HG03045 (cell line): ENCODE measurements around the gene CHL1.
"Not testable (repeated sequence)": the region's sequence is repeated elsewhere in the genome, so short reads cannot be mapped to it uniquely, and the experiment has no call there.

Experiments
- ATAC-seq: cut with Tn5 transposase; IDR thresholded peaks from one replicate; pipeline ENCODE4 v1.9.1; 2021; ENCODE audit warnings: mild to moderate bottlenecking, moderate library complexity; ENCODE audit not compliant: unreplicated experiment

CHL1 gene

DNA sequence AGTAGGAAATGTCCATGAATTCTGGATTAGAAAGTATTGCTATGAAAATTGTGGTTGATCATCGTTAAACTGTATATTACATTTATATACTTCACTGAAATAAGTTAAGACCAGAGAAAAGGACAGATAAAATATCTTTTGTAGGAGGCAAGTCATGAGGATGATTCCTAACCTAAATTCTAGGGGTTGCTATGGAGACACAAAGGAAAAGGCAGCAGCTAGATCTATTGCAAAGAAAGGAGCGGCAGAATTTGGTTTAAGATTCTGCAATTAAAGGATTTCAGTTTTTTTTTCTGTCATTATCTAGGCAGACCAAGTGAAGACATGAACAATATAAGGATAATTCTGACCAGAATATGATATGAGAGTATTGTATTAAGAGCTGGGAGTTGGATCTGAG is 136.1 kb downstream of the CHL1 start:
- no peak for ATAC-seq

DNA sequence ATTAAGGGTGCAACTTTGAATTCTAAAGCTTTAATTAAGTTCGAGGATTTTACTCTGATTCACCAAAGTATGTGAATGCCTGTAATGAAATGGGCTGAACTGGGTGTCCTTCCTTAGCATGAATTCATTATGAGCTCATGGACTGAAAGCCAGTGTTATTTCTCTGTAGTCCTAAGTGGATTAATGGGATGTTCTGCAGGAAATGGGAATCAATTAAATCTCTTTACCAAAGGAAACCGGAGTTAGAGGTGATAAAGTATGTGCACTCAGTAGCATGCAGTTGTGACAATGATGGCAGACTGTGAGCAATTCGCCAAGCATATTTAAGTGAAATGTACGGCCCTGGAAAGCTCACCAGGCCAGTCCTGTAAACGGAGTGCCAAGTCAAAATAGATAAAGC is 138.7 kb downstream of the CHL1 start:
- no peak for ATAC-seq

DNA sequence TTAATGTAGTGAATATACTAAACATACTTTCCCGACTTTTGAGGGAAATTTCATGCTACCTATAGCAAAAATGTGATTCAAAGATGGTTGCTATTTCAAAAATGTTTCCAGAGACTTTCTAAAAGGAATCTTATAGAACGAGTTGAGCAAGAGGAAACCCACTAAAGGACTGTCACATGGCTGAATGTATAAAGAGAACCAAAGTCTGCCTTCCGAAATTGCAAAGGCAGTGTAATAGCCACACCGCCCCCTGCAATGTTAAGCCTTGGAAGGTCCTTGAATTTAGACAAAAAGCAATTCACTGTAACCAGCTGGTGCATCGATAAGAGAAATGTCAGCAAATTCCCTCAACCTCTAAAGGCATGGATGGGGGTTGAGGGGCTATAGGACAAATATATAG is 142.8 kb downstream of the CHL1 start:
- no peak for ATAC-seq

DNA sequence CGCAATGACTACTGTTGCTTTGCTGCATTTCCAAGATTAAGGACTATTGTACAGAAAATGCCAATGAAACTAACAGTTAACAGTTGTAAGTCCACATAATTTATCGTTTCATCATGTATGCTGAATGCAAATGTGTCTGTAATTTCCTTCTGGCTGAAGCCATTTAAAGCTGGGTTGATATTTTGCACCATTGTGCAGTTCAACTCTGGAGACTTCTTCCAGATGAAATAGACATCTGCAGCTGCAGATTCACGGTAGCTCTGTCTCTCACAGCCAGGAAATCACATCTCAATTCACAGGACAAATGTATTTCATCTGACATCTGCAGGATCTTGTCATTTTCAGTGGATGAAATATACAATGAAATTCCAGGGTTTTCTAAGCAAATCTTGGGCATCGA is 145.4 kb downstream of the CHL1 start:
- ATAC-seq = no peak

DNA sequence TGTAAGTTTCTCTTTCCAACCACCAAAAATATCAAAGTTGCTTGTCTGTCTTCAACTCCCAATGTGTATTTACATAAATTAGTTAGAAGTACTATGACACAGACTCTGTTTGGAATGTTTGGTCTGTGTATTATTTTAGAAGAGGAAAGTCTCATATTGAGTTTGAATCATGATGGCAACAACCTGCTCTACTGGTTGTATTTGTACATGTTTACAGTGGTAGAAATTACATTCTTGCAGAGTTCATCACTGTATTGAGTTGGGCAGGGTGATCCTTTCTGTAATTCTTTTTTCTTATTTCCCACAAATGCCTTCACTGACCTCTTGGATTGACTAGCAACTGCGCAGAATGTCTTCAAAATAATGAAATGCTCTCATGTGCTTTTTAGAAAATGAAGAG is 149.6 kb downstream of the CHL1 start:
- ATAC-seq = no peak

DNA sequence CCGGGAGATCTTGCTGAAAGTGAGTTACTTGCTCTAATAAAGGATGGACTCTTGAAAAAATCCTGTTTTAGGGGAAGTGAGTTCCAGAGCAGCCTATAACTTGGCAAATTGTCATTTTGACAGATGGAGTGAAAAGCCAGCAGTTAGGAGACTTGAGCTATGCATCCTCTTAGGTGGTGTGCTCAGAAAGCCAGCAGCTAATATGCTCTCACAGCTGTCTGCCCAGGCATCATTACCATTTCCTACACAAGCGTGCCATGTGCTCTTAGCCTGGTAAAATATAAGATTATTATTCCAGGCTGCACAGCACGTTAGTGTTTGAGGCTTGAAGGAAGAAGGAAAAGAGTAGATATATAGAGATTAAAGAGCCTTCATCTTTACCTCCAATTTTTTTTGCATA is 151.0 kb downstream of the CHL1 start:
- ATAC-seq = no peak

DNA sequence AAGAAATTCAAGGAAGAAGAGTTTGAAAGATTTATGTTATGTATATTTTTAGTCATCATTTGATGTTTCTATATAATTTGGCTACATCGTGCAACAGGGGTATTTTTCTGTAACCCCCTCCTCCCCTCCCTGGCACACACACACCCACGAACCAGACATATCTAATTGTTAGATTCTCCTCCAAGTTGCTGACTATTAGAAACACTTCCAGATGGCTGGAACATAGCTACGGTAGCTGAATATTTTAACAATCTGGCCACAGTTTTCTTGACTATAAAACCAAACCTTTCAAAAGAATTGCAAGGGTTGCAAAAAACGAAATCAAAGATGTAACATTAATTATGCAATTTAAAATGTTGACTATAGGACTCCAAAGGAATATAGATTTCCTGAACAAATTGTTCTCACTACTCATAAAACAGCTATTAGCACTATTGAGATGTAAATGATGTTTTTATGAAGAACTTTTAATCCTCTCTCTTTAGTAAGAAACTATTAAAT is 154.4 kb downstream of the CHL1 start:
- no peak for ATAC-seq

DNA sequence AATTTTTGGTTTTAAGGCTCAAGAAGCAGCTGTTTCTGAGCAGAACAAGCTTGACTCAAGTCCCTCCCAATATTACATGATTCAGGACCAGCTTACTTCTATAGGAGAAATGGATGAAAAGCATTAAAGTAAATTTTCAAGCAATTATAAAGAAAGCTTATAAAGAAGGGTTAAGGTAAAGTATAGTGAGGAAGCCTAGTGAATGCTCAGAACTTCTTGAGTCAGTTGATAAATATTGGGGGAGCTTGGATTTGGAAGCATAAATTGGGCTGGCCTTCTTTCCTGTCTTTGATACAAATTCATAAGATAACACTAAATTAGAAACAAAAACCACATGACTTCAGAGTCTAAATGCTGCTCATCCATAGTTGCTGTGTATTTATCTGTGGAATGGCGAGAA is 156.0 kb downstream of the CHL1 start:
- ATAC-seq = no peak

DNA sequence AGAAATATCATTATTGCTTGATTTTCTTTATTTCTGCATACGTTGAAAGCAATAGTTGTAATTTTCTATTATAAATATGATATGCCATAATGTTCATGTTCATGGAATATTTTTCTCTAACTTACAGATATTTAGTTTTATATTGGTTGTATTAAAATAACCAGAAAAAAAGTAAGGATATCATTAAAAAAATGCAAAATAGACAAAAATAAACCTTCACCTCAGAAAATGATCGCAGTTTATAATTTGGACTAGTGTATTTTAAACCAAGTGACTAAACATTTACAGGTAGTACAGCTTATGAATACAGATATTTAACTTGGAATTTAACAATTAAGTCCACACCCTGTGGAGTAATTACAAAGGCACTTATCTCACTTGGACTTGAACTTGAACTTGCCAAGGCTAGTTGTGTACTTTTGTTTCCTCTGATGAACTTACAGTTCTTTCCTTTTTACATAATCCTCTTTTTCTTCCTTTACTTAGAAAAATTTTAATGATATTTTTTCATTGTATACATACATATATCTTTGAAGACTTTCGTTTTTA is 156.7 kb downstream of the CHL1 start:
- ATAC-seq = no peak

DNA sequence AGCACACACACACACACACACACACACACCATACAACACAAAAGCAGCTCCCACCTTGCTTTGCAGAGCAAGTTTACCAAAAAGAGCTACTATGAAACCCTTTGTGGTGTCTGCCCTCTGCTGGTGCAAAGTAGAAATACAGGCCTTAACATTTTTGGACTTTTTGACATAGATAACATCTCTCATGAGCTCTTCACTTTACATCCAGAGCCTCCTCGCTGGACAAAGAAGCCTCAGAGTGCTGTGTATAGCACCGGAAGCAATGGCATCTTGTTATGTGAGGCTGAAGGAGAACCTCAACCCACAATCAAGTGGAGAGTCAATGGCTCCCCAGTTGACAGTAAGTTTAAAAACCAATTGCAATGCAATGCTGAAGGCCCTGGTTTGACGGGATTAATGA is 157.9 kb downstream of the CHL1 start:
- ATAC-seq = no peak

DNA sequence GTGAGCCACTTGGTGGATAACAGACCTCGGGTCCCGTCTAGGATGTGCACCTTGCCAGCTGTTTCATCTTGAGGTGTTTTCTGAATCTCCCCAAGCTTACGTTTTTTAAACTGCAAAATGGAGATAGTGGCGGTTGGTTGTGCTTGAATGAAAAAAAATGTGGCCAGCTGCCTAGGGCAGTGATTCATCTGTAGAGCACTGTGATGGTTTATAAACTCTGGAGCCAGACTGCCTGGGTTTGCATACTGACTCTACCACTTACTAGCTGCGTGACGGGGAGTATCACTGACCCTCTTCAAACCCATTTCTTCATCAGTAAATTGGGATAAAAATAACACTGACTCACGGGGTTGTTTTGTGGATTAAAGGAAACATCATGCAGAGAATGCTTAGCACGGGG is 159.1 kb downstream of the CHL1 start:
- ATAC-seq = no peak

DNA sequence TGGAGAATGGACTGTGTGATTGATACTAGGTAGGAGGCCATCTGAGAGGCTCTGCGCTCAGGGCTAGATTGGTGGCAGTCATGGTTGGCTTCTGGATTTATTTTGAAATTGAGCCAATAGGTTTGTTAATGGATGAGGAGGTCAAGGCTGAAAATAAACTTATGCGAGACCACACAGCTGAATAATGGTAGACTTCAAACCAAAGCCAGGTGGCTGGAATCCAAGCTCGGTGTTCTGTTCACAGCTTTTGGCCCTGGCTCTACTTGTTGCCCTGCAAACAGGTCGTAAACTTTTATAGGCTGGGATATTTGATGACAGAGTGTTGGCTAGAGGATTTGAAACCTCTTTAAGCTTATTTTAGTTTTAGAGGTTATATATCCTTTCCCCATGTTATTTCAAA is 160.4 kb downstream of the CHL1 start:
- no peak for ATAC-seq

DNA sequence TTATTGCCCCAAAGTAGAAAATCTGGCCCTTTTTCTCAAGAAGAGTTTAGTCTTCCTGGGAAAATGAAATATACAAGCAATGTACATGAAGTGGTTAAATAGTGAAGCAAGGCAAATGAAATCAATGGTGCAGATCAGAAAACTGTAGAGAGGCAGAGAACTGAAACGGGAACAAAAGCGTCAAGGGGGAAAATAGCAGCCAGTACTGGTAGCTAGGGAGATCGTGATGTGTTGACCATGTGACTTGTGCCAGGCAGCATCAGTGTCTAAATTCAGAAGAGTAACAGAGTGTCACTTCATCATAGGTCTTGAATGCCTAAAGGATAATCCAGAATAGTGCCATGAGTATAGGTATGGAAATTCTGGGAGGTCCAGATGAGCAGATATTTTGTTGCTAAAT is 163.1 kb downstream of the CHL1 start:
- peak; percentile 72 for ATAC-seq

DNA sequence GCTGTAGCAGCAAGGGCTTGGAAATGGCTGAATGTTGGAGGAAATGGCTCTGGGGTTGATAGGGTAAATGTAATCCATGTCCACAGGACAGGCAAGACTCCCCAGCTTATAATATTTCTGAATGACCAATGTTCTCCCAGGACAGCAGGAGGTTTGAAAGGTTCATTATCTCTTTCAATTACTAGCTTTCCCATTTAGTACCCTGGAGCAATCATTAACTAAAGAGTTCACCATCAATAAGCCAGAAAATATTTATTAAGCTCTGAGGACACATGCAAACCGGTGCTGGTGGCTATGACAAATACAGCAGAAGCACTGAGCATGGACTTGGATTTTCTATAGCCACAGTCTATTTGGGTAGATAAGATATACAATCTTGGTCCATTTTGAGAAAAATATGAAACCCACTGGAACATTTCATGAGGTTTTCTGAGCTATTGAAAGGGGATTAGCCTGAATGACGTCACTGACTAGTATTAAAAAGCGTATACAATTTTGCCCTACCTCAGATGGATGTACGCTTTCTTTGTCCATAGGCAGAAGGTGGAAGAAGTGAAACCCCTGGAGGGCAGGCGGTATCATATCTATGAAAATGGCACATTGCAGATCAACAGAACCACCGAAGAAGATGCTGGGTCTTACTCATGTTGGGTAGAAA is 166.2 kb downstream of the CHL1 start:
- ATAC-seq = no peak

DNA sequence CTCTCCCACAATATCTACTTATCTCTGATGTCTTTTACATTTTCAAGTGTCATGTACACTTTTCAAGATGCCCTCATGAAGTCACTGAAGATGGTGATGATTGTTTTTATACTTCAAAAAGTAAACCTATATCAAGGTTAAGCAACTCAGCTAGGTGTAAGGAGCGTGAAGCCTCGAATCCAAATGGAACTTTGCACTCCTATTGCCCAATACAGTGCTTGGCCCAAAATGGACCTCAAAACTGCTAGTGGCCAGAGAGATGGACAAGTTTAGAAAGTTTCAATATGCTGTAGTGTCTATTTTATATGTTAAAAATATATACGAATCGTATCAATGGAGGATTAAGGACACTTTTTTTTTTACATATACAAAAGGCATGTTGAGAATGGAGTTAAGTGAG is 167.7 kb downstream of the CHL1 start:
- ATAC-seq = no peak

DNA sequence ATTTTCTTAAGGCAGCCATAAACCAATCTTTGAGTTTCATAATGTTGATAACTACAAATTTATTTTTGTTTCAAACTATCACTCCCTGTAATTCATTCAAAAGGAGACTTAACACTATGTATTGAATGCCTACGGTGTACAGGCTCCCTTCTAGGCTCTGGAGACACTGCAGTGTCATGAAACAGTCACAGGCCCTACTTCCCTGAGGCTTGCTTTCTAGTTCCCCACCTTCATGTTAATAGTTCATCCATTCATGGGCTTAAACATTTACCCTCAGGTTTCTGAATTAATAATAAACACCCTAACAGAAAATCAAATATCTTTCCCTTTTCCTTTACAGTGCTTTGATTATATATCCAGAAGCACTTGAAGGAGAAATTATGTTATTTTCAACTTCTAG is 168.7 kb downstream of the CHL1 start:
- peak; percentile 65 for ATAC-seq

DNA sequence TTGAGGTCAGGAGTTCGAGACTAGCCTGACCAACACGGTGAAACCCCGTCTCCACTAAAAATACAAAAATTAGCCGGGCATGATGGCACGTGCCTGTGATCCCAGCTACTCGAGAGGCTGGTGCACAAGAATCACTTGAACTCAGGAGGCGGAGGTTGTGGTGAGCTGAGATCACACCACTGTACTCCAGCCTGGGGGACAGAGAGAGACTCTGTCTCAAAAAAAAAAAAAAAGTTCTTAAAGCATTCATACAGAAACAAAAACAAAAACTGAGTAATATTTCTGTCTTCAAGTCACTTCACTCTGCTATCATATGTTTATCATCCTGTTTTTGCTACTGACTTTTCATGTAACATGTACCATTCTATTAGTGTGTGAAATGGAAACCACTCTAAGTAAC is 169.7 kb downstream of the CHL1 start:
- ATAC-seq = not testable (repeated sequence)

DNA sequence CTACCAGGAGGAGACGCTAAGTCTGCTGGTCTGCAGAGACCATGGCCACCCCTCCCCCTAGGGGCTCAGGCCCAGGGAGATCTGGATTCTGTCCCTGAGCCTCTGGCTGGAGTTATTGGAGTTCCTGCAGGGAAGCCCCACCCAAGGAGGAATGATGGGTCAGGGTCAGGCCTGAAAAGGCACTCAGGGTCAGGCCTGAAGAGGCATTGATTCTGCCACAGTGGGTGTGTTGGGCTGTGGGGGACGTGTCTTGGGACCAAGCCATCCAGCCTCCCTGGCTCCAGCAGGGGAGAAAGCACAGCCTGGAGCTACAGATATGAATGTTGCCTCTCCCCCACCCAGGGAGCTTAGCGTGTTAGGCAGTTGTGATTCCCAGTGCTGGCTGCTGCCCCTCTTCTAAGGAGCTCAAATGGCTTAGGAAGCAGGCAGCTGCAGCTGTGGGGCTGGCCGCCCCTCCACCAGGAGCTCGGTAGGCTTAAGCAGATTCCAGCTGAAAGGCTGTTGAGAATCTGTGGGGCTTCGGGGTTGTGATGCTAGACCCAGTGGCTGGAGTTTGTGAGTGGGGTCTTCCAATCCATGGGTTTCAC is 176.7 kb downstream of the CHL1 start:
- ATAC-seq = no peak

DNA sequence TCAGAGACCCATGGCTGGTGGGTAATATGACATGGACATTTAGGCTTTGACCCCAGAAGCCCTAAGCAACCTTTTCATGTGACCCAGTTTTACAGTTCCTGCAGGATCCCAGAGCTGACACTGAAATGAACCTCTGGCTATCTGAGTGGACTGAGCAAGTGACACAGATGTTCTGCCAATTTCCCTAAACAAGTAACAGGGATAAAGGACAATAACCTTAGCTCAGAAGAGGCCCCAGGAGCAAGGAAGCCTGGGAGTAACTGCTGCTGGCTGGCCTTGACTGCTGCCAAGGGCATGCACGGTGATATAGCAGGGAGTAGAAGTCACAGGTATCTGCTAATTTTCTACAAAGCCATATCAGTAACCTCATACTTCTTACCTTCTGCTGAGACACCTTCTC is 177.9 kb downstream of the CHL1 start:
- no peak for ATAC-seq

DNA sequence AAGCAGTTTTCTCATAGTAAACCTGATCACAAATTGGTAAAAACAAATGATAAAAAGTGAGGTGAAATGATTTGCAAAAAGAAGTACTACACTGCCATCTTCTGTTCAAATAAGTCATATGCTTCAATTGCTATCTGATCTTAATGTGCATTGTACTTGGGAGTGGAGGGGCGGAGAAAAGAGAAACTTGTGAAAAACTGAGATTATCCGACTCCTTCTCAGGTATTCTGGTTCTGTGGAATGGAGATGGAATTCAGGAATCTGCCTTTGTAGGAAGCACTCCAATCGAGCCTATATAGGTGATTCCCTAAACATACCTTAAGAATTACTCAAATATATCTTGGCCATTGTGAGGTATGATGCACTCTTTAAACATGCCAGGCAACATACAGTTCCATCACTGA is 180.6 kb downstream of the CHL1 start:
- ATAC-seq = no peak

DNA sequence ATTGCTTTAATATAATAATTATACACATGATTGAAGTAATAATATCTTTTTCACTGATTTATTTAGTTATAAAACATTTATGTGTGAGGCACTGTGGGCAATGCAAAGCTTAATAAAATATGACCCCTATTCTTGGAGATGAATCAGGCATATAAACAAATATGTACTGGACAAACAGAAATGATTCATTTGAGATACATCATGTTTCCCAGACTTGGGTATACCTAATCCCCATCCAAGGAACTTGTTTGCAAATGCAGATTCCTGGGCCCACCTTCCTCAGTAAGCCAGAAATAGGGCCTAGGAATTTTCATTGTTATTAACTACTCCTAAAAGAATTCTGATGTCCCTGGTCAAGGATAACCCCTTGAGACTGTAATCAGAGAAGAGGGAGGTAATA is 184.2 kb downstream of the CHL1 start:
- no peak for ATAC-seq

DNA sequence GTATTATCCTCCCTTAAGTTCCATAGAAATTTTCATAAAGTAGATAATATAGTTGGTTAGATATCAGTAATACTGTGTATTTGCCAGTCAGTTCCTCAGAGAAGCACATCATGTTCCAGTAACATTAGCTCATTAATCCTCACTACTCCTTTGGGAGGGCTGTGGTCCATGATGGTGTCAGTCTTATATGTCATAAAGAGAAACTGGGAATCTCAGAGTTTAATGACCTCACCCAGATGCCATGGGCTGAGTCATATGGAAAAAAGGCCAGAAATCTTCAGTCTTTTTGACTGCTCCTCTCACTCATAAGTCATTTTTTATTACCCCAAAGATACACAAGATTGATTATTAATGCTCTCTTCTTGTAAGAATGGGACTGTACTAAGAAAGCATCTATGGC is 188.6 kb downstream of the CHL1 start:
- no peak for ATAC-seq

DNA sequence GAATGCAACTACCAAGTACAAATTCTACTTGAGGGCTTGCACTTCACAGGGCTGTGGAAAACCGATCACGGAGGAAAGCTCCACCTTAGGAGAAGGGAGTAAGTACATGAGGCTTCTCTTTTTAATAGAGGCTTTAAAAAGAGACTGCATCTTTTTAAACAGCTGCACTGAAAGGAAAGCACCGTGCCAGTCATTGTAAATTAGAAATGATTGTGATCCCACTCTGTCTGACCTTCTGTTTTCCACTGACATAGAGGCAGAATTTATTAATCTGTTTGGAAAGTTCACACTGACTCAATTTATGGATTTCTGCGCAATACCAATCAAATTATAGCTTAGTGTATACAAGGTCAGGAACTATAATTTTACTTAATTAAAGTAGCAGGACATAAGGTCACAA is 198.2 kb downstream of the CHL1 start:
- no peak for ATAC-seq
